HFF-Myc (cell line): Measurements from ENCODE around the gene POP7.

Experiments
- DNase-seq: peaks from one replicate; pipeline ENCODE4 v3.0.0-alpha.2; 2011; ENCODE audit warnings: low read depth; ENCODE audit errors: extremely low read depth
- H3K4me3 ChIP-seq: replicated peaks from 2 replicates; pipeline ENCODE4 v1.5.1; 2011; ENCODE audit warnings: low read depth, mild to moderate bottlenecking, control low read depth, low read length
- CTCF ChIP-seq: IDR thresholded peaks from 2 replicates; pipeline ENCODE4 v1.5.1; 2012; ENCODE audit warnings: mild to moderate bottlenecking, low read depth, low read length, control low read depth; ENCODE audit errors: missing control alignments

POP7 gene

GRCh38 chr7:100680576-100681271 is 25.2 kb upstream of the POP7 start:
- no peak for DNase-seq
- no peak for TF ChIP-seq CTCF
- H3K4me3 ChIP-seq = no peak overlapping the region

GRCh38 chr7:100681491-100682227 is 24.3 kb upstream of the POP7 start:
- DNase-seq = no peak
- no peak overlapping the region for H3K4me3 ChIP-seq
- TF ChIP-seq CTCF = no peak

GRCh38 chr7:100682228-100682741 is 23.6 kb upstream of the POP7 start:
- no peak for DNase-seq
- no peak for TF ChIP-seq CTCF
- no peak overlapping the region for H3K4me3 ChIP-seq

GRCh38 chr7:100682991-100683658 is 22.8 kb upstream of the POP7 start:
- no peak for DNase-seq
- no peak for TF ChIP-seq CTCF
- no peak overlapping the region for H3K4me3 ChIP-seq

- TF ChIP-seq CTCF = no peak
- DNase-seq = no peak
- H3K4me3 ChIP-seq = no peak overlapping the region
Observed at GRCh38 chr7:100683659-100684533, 22.0 kb upstream of the POP7 start.

- no peak for TF ChIP-seq CTCF
- no peak for DNase-seq
- H3K4me3 ChIP-seq = no peak overlapping the region
Observed at GRCh38 chr7:100684534-100685042, 21.3 kb upstream of the POP7 start.
